ENCODE data around the gene BCR.

The BCR gene

DNA sequence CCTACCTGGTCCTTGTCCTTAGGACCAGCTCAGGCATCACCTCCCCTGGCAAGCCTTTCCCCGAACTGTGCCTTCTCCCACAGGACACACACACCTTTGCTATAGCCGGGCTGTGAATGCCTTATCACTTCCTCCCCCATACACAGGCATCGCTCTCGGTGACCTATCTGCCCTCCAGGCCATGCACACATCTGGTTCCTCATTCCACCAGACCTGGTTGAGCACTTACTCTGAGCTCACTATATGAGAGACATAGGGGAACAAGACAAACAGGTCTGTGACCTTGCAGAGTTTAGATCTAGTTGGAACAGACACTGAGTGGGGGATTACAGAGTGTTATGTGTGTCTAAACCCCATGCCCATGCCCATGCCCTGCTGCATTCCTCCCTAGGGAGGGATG is 3.1 kb upstream of the BCR start:
- DNase-seq: no peak

DNA sequence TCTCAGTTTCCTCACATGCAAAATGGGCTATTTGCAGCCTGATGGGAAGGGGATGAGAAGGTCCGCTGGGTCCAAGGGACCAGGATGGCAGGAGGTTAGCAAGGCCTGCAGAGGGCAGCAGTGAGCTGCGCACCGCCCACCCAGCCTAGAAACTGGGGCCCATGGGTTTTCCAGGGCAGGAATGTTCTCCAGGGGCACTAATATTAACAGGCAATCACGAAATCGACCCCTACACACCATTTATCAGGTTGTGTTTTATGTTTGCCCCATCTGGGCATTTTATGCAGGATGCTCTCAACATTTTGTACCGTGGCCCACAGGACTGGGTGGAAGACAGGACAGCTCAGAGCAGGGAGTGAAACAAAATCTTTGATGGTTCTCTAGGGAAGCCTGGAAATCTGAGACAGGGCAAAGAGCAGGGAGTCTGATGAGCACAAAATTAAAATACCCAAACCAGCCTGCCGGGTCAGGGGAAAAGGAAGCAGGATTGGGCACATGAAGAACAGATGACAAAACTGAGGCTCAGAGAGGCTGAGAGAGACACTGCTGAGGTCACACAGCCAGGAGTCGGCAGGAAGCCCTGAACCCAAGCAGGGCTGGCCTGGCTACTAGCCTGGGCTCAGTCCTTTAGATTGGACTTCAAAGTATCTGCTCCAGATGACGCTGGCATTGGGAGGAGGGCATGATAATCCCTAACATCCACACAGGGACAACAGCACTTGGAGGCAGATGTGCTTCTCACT is 1.6 kb upstream of the BCR start:
- peak in 3 of 4 experiments; percentile 38 to 59 (median 47) for DNase-seq

DNA sequence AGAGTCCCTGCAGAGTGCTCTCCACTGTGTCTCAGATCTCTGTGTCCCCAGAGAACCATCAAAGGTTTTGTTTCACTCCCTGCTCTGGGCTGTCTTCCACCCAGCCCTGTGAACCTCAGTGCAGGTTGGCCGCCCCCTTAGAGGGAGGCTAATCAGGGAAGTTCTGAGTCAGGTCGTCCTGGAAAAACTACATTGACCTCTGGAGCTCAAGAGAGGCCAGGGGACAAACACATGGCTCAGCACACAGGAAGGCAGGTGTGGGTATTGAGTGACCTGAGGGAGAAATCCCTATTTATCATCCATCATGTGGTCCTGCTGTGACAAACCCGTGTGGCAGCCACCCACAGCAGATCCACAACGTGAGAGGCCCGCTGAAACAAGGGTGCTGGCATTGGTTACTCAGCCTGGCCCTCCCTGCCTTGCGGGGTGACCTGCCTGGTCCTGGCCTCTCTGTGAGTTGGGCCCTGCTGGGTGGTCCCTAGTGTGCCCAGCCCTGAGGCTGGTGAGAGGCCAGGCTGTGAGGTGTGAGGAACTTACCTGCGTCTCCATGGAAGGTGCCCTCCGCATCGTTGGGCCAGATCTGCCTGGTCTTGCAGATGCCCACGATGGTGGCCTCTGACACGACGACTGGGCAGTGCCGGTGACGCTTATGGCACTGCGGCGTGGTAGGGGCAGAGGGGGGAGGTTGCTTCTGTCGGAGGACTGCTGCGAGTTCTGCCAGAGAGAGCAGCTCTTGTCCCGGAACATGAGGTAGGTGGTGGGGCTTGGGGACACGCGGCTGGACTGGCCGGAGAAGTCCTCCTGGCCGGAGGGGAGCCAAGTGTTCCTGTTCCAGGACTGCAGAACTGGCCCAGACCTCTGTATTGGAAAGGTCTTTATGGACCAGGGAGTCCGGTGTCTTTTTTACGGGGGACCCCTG is 669 bp upstream of the BCR start:
- no peak for DNase-seq

DNA sequence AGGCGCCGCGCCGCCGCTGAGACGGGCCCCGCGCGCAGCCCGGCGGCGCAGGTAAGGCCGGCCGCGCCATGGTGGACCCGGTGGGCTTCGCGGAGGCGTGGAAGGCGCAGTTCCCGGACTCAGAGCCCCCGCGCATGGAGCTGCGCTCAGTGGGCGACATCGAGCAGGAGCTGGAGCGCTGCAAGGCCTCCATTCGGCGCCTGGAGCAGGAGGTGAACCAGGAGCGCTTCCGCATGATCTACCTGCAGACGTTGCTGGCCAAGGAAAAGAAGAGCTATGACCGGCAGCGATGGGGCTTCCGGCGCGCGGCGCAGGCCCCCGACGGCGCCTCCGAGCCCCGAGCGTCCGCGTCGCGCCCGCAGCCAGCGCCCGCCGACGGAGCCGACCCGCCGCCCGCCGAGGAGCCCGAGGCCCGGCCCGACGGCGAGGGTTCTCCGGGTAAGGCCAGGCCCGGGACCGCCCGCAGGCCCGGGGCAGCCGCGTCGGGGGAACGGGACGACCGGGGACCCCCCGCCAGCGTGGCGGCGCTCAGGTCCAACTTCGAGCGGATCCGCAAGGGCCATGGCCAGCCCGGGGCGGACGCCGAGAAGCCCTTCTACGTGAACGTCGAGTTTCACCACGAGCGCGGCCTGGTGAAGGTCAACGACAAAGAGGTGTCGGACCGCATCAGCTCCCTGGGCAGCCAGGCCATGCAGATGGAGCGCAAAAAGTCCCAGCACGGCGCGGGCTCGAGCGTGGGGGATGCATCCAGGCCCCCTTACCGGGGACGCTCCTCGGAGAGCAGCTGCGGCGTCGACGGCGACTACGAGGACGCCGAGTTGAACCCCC is 798 bp downstream of the BCR start:
- peak in 1 of 4 experiments; percentile 33 for DNase-seq

DNA sequence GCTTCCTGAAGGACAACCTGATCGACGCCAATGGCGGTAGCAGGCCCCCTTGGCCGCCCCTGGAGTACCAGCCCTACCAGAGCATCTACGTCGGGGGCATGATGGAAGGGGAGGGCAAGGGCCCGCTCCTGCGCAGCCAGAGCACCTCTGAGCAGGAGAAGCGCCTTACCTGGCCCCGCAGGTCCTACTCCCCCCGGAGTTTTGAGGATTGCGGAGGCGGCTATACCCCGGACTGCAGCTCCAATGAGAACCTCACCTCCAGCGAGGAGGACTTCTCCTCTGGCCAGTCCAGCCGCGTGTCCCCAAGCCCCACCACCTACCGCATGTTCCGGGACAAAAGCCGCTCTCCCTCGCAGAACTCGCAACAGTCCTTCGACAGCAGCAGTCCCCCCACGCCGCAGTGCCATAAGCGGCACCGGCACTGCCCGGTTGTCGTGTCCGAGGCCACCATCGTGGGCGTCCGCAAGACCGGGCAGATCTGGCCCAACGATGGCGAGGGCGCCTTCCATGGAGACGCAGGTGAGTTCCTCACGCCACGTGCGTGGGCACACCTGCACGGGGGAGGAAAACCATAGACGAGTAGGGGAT is 1.5 kb downstream of the BCR start:
- no peak for DNase-seq

DNA sequence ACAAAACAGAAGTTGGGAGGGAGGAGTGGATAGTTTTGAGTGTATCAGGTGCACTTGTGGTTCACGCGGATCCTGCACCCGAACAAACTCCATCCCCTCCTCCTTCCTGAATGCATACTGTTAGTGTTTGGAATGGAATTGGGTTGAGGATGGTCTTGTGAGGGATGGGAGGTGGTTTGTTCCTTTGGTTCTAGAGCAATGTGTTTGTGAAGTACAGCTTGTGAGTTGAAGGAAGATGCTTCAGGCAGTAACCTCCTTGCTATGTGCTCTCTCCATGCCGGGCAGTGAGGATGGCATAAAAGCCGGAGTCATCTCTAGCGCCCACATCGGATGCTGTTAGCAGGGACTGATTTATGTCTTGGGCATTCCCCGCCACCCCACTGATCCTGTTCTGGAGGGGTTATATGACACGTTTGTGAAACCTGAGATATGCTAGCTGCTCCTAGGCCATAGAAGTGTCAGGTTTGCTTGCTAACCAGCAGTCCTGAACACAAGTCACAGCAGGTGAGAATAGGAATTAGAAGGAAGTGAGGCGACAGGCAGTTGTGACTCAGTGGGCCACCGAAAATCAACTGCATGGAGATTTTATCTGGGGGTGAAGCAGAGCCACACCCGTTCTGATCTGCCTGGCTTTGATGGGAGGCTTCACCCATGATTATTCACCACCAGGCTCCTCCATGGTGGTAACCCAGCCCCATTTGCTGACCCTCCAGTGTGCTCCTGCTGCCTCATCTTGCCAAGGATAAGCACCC is 2.2 kb downstream of the BCR start:
- DNase-seq: peak in 1 of 4 experiments; percentile 18

DNA sequence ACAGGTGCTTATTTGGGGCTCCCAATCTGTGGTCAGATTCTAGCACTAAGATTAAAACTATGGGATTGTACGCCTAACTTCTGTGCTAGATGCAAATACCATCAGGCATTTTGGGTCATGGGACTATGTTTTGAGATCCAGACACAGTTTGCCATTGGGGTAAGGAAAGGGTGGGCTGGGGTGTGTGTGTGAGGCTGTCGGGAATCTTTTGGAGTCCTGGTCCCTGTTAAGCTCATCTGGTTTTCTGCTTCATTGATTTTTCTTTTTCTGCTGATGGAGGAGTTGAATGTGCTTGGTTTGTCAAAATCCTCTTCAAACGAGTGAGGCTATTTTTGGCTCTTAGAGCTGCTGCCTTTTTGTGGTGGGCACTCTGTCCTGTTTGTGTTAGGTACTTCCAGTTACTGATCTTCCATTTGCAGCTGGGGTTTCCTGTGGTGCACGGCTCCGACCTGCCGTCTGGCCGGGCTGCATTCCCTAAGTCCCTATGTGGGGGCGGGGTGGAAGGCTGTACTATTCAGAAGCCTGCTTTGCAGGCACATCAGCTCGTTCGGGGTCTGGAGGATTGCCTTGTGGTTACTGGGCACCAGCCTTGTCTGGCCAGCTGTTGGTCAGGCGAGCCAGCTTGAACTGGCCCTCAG is 2.9 kb downstream of the BCR start:
- DNase-seq: no peak

DNA sequence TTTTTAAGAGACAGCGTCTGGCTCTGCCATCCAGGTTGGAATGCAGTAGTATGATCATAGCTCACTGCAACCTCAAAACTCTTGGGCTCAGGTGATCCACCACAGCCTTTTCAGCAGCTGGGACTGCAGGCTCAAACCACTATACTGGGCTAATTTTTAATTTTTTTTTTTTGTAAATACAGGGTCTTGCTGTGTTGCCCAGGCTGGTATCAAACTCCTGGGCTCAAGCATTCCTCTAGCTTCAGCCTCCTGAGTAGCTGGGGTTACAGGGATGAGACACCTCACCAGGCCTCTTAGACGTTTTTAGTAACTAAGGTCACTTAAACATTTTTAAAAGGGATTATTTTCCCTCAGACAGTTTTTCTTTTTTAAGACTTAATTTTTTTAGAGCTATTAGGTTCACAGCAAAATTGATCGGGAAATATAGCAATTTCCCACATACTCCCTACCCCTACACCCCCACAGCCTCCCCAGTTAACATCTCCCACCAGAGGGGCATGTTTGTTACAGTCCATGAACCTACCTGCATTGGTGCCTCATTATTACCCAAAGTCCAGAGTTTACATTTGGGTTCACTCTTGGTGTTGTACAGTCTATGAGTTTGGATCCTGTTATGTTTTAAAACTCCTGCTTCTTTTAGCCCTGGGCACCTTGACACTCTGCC is 3.9 kb downstream of the BCR start:
- DNase-seq: no peak

DNA sequence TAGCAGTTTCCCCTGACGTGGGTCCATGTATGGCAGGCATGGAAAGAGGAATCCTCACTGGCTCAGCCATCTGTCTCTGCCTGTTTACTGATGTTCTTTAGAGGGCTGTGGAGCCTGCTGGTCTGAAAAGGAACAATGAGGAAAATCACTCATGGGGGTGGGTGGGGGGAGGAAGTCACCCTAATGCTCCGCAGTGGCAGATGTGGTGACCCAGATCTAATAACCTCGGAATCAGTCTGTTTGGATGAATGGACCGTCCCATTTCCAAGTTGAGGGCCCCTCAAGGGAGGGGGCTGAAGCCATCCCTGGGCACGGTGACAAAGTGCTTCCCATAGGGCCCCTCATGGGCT is 4.4 kb downstream of the BCR start:
- DNase-seq: no peak

DNA sequence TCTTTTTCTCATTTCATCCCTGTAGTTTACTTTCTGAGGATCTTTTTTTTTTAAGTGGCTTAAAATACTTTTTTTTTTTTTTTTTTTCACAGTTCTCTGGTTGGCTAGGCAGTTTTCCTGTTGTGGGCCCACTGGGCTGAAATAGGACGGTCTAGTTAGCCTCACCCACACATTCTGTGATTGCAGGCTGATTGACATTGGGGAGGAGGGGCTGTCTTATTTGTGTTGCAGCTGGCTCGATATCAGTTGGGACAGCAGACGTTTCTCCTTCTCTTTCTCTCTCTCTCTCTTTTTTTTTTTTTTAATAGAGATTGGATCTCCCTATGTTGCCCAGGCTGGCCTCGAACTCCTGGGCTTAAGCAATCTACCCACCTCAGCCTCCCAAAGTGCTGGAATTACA is 6.9 kb downstream of the BCR start:
- no peak for DNase-seq

DNA sequence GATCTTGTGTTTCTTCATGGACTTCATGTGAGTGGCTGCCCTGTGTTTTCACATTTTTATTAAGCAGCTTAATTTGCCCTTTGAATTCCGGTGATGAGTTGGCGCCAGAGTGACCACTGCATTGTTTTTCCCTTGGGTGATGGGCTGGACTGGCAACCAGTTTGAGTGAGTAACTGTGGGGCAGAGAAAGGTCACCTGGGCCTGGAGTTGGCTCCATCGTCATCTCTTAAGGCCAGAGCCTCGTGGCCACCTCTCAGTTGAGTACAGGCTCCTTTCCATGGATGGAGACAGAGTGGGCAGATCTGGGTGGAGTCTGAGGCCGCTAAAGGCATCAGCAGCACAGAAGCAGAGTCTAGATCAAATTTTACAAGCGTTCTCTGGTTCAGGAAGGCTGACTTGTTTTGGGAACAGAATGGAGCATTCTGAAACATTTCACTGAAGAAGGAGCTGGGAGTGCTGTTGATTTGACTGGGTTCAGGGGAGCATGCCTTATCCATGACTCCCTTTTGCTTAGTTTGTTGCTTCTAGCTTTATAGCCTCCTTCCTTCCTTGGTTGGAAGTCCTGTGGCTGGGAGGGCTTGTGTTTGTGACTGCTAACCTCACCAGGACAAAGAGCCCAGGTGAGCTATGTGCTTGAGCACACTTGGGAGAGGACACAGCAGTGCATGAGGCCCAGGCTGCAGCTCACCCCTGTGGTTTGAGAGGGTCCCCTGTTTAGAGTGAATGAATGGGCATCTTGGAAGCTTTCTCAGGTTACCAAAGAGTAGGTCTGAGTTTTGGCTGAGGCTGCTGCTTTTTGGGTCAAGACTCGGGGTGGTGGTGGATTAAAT is 7.8 kb downstream of the BCR start:
- no peak for DNase-seq

DNA sequence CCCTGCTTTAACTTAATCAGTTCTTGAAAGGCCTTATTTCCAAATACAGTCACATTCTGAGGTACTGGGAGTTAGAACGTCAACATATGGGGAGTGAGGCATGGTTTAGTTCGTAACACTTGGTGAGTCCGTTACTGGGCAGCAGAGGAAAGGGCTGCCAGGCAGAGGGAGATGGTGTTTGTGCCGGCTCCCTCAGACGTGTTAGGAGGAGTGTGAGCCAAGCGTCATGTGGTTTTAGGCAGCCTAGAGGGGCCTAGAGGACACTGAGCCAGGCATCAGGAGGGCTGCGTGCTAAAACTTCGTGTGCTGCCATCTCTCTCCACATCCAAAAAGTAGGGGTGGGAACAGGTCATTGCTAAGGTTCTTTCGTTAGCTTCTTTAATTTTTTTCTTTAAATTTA is 10.2 kb downstream of the BCR start:
- no peak for DNase-seq

DNA sequence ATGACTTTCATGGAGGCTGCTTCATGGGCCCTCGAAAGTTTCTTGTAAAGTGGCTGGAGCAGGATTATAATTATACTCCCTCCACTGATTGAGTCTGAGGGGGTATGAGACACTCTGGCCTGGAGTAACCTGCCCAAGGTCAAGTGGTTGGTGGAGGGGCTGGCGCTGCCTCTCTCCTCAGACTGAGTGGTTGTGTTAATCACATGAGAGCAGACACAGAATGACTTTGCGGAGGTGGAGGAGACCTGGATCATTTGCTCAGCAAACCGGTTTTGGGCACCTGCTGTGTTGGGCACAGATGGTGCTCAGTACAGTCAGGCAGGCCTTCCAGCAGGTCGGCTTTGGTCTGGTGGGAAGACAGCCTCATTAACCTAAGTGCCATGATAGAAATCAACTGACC is 11.8 kb downstream of the BCR start:
- no peak for DNase-seq

DNA sequence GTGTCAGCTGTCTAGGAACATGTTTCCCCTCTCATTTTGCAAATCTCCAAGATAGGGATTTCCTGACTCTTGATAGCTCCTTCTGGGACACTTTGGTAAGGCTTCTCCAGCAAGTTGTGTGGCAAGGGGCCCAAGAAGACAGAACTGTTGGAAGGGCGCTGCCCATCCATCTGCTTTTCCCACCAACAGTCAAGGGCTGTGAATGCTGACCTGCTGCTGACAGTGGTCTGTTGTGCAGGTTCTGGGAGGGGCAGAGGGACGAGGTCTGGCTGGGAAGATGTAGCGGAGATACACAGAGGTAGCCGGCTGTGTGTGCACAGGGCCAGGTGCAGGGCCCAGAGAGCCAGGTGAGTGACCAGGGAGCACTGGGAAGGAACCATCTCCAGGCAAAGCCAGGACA is 12.2 kb downstream of the BCR start:
- DNase-seq: no peak

DNA sequence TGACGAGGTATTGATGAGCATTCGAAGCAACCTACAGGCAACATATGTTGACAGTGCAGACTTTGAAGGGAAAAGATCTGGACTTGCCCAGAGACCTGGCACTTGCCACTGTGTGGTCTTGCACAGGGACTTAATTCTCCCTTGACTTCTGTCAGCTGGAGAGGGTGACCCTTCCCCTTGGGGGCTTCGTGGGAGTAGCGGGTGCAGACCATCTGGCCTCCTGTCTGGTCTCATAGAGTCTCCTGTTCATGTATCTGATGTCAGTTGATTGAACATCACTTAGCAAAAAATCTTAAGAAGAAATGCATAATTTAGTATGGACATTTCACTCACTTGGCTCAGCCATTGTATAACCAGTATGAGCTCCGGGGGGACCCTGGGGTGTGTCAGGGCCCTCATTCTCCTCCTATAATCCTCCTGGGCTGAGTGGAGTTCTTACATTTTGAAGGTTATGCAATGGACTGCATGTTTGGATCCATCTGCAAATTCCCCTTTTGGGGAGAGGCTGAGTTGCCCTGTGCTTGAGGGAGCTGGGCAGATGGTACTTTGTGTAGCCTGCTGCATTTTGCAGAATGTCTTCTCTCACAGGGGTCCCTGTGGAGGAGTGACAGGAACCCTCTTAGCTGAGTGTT is 13.0 kb downstream of the BCR start:
- no peak for DNase-seq

DNA sequence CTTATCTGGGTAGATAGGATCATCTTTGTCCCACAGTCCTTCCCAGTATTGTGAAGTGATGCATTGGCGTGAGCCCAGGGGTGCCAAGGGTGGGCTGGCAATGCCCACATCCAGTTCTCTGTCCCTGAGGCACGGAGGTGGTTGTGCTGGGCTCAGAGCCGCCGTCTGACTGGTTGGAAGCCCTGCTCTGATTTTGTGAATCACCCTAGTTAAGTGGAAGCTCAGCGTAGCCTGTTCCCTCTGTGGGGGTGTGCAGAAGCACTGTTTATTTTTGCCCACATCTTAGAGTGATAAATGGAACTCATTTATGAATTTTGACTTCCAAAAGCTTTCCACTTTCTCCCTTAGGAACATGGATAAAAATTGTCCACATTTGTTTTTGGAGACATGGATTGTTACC is 13.6 kb downstream of the BCR start:
- no peak for DNase-seq

DNA sequence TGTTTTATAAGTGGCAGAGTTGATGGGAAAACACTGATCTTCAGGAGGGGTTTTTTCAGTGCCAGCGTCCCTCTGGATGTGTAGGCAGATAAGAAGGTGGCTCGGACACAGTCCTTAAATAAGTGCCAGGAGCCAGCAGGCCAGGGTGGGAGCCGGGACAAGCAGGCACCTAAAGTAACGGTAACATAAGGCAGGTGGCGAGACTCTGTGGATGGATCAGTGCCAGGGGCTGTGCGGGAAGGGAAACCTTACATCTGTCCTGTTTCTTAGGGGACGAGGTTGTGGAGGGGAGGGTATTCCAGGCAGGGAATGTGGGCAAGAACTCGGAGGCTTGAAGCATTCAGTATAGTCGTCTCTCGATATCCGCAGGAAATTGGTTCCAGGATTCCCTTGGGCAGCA is 15.9 kb downstream of the BCR start:
- no peak for DNase-seq

DNA sequence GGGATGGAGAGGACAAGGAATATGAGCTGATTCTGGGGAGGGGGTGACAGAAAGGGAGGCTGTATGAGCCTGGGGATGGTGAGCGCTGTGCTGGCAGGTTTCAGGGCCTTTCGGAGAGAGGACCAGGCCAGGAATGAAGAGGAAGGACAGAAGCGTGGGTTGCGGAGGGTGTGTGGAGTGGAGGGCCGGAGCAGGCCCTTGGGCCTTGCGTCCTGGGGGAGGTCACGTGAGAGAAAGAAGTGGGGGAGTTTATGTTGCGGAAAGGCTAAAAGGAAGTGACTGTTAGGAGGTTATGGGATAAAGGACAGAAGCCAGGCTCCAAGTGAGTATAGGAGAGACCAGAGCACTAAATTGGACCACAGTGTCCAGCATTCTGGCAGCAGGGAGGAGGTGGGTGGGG is 17.5 kb downstream of the BCR start:
- DNase-seq: no peak

DNA sequence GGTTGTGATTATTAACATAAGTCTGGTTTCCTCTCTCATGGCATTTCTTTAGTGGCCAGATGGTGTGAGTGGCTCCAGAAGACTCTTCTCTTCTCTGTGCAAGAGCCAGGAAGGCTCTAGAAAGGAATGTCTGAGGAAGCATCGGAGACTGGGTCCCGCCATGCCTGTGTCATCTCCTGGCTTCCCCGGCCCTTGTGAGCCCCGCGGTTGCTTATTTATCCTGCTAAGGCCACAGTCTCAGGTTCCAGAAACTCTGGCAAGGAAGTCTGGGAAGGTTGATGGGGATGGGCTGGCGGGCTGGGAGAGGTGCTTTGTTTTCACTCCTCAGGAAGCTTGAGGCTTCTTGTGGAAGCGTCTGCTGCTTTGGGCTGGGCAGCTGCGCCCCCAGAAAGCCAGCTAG is 18.9 kb downstream of the BCR start:
- no peak for DNase-seq

DNA sequence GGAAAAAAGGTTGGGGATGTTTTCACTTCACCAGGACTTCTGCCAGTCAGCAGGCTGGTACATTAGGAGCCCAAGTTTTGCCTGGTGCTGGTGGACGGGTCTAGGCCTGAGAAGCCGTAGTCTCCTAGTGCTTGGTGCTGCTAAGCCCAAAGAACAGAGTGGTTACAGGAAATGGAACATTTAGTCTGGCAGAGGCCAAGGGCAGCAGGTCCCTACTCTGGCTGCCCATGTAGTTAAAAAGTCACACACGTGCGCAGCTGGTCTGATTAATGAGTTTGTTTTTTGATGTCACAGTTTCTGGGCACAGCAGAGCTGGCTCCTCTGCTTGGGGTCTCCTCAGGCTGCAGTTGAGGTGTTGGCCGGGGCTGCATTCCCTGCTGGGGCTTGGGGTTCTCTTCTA is 20.6 kb downstream of the BCR start:
- no peak for DNase-seq

All from activated naive CD4-positive, alpha-beta T cell (primary cell).